HuH-7 (cell line): ENCODE measurements around the gene CAMK1G.

Experiments used
- DNase-seq: peaks from one replicate; pipeline ENCODE4 v3.0.0; 2011; ENCODE audit warnings: low spot score

The CAMK1G gene

DNA sequence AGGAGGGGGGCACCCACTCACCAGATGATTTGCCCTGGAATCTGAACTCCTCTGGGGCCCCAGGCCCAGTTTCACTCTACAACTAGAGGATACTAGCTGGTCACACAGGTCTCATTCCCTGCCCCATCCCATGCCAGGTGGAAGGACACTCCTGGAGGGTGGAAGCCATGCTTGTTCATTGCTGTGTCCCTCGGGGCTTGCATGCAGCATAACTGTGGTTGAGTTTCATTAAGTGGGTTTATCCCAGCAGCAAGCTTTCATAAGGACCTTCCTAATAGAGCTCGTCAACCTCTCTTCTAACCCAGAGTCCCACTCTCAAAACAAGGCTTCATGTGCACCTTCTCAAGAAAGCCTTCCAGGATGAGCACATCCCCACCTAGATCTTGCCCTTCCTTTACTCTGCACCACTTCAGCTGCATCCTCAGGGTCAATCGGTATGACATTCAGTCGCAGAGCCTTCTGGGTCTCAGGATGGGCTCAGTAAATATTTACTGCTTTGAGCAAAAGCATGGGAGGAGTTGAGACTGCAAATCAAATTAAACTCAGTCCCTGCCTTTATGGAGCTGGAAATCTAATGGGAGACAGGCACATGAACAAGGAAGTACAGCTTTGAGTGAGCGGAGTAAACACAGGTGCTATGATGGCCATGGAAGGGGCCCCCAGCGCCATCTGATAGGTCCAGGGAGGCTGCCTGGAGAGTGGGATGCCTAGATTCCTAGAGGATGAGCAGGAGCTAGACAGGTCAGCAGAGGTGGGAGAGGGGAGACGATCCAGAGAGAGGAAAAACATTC, 36.4 kb downstream of the CAMK1G start:
- no peak for DNase-seq

DNA sequence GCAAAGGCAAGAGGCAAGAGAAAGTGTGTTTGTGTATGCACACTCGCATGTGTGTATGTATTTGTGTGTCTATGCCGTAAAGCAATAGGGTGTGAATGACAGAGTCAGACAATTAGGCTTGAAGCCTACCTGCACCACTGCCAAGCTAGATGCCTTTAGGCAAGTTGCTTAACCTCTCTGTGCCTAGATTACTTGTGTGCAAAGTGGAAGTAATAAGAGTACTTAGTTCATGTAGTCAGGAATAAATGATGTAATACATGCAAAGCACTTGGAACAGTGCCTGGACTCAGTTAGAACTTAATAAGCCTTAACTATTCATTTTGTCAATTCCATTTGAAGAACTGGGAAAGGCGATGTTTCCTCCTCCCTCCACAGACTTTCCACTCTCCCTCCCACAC, 37.0 kb downstream of the CAMK1G start:
- no peak for DNase-seq

DNA sequence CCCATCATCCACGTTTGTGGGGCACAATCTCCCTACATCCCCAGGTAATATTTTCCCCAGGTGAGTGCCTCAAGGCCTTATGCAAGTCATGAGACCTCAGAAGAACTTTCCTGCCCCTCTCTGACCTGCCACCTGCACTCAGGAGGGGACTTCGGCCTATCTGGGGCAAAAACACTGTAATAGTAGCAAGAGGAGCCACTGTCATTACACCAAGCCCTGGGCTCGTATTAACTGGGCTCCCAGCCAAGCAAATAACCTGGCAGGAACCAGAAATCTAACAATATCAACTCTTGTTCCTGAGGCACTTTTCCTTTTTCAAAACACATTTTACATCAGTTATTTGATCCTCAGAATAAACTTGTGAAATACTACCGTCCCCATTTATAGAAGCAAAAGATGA, 37.8 kb downstream of the CAMK1G start:
- DNase-seq, result no peak

DNA sequence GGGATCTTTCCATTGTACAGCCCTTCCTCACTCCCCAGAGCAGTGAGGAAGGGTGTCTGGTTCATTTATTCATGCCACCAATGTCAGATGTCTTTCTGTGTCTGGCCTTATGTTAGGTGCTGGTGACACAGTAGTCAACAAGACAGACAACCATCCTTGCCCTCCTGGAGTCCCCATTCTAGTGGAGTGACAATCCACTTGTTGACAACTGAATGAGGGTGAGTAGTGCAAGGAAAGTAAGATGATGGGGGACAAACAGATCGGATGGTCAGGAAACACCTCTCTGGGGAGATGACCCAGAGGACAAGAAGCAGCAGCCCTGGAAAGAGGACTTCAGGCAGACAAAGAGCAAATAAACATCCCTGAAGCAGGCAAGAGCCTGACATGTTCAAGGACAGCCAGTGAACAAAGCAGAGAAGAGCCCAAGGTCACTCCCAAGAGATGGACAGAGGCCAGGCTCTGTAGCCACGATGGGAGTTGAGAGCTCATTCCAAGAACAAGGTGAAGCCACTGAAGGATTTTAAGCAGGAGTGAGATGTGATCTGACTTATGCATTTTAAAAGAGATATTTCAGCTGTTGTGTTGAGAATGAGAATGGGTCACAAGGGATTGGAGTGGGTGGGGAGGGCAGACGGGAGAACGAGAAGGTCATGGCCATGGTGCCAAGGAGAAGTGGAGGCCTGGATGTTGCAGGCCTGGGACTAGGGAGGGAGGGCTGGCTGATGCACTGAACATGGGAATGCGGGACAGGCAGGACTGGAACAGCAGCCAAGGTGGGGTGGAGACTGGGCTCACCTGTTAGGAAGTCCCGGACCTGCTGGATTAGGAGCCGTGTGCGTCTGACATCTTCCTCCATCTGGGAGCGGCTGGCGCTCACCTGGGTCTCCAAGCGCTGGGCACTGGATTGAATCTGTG, 38.5 kb downstream of the CAMK1G start:
- DNase-seq, result no peak

DNA sequence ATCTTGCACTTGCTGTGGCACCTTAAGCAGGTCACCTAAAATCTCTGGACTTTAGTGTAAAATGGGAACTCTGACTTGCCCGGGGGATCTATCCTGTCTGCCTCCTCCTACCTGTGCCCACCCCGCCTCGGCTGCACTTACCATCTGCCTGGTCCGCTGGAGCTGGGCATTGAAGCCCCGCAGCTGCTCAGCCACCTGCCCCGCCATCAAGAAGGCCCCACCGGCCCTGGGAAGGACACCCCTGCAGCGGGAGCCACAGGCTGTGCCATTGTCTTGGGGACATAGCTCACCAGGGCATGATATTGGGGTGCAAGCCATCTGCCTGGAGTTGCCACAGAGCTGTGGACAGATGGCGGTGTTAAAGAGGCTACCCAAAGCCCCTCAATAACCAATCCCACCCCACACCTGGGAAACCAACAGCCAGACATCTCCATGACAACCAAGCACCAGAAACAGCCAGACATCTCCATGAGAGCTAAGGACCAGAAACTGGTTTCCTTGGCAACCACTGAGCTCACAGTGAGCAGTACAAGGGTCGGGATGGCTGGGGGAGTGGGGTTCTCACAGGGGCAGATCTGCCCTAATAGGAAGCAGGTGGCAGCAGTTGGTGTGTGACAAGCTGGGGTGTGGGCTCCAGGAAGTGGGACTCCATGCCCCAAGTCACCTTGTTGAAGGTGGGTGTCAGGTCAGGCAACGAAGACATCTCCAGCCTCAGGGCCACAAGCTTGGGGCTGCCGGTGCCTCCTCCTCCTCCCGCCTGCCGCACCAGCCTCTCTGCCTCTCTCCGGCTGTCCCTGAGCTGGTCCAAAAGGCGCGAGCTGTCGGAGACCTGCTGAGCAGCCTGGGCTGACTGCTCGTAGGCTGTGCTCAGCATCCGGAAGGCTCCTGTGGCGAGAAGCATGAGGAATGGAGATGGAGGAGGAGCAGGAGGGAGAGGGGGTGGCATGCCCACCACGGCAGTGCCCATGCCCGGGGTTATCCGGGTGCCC, 39.6 kb downstream of the CAMK1G start:
- DNase-seq, result no peak

DNA sequence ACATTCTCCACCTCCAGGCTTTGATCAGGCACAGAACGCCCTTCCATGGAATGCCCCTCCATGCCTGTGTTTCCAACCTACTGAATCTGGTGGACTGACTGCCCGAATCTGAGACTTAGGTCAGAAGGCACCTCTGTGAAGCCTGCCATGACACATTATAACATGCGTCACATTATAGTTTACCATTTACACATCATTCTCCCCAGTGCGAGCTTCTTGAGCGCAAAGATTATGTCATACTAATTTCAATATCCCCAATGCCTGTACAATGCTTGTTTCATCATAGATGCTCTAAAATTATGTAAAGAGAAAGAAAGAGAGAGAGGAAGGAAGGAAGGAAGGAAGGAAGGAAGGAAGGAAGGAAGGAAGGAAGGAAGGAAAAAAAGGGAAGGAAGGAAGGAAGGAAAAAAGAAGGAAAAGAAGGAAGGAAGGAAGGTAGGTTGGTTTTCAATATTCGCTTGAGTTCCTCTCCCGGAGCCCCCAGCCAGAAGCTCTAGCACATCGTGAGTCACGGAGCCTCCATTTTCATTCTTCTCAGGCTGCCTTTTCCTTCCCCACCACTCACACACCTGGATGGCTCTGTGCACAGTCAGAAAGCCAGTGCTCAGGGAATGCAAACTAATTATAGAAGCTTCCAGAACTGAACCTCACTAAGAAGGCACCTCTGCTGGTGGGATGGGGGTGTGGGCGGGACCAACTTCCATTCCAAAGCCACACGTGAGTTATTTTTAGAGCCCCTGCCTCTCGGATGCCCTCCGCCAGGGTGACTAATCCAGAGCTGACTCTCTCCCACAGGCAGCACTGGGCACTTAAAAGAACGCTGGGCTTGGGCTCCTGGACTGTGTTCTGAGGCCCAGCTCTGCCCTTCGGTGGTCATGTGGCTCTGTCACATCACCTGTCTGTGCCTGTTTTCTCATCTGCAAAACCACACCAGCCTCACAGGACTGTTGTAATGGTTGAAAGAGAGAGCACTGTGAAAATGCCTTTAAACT, 41.3 kb downstream of the CAMK1G start:
- no peak for DNase-seq

DNA sequence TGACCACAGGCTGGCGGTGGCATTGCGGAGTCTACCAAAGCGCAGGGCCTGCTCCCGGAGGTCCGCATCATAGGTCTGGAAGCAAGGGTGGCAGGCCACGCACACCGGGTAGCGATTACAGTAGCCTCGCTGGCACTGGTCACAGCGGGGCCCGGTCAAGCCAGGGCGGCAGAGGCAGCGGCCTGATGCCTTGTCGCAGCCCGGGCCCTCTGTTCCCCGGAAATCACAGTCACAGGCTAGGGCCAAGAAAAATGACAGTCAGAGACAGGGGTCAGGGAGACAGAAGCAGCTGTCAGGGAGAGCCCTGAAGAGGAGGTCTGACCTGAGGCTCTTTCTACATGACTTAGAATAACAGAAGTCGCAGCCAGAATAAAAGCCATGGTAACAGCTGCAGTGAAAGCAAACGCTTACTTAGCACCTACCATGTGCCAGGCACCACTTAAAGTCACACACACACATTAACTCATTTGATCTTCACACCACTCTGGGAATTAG, 42.3 kb downstream of the CAMK1G start:
- no peak for DNase-seq

DNA sequence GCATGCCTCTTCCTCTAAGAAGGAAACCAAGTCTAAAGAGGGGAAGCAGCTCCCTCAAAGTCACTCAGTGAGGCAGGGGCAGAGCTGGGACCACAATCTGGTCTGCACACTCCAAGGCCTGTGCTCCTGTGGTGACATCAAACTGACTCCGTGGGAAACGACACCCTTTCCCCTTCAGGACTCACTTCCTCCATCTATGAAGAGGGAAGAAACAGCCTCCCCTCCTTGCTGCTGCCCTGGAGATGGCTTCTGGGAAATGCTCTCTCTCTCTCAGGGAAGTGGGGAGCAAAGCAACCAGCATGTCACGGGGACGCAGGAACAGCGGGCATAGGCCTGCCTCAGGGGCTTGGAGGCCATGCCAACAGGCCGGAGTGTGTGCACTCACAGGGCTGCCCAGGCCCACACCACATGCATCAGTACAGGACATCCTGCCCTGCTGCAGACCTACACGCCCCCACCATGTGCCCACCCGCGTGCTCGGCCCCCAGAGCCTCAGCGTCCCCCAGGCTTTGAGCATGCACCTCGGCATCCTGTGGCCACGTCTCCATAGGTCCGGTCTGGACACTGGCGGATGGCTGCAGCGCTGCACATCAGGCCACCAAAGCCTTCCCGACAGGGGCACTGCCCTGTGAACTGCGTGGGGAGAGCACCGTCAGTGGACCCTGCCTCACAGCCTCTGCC, 43.0 kb downstream of the CAMK1G start:
- DNase-seq, result no peak

DNA sequence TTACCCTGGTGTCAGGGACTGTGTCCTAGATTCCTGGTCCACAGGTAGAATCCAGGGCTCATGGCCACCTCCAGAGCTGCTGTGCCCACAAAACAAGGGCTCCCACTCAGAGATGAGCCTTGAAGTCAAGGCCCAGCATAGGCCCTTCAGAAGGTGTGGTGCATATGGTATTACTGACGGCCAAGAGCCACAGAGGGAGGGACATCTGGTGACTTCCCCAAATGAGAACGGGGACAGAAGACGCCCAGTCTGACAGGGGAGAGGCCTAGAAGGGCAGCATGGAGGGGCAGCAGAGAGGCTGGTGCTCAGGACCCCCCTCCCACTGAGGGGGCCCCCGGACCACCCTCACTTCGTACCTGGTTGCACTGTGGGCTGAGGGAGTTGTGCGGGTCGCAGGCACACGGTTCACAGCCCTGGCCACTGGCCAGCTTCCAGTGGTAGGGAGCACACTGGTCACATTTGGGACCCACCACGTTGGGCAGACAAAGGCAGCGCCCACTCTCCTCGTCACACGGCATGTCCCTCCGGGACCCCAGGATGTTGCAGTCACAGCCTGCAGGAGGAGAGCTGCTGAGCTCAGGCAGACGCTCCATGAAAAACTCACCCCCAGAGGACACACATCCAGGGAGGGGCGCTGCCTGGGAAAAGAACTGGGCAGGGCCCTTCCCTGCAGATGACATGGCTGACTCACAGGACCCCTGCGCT, 43.7 kb downstream of the CAMK1G start:
- no peak for DNase-seq

DNA sequence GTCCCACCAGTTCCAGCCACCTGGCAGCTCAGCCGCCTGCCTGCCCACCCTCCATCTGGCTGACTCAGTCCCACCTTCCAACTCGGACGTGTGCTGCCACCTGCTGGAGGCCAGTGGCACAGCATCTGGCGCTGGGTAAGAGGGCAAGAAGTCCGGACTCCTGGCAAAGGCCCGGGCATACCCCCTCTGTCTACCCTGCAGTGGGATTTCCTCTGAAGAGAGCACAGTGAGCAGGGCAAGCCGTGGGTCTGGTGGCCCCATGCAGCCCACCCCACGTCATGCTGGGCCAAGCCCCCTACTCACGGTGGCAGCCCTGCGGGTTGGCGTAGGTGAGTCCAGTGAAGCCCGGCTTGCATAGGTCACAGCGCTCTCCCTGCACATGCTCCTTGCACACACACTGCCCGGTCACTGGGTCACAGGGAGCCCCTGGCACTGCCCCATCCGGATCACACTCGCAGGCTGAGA, 44.2 kb downstream of the CAMK1G start:
- DNase-seq, result peak; percentile 72

DNA sequence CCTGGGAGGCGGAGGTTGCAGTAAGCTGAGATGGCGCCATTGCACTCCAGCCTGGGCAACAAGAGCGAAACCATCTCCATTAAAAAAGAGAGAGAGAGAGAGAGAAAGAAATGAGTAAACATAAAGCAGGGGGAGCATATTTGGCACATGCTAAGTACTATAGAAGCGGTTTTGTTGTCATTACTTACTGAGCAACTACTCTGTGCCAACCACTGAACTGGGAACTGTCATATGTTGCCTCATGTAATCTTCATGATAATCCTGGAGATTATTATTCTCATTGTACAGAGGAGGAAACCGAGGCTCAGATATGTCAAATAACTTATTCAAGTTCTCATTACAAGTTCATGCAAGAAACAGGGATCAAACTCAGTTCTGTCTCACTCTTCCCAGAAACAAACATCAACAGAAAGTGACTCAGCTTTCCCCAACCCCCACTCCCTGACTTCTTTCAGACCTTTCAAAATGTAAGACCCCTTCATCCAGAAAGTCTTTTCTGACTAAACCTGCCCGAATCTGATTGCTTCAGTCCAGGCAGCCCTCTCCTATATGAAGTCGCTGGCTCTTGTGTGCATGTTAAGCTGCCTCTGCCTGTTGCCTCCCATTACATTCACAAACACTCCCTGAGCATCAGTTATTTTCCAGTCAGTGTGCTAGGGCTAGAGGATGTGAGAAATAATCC, 45.2 kb downstream of the CAMK1G start:
- DNase-seq, result no peak

DNA sequence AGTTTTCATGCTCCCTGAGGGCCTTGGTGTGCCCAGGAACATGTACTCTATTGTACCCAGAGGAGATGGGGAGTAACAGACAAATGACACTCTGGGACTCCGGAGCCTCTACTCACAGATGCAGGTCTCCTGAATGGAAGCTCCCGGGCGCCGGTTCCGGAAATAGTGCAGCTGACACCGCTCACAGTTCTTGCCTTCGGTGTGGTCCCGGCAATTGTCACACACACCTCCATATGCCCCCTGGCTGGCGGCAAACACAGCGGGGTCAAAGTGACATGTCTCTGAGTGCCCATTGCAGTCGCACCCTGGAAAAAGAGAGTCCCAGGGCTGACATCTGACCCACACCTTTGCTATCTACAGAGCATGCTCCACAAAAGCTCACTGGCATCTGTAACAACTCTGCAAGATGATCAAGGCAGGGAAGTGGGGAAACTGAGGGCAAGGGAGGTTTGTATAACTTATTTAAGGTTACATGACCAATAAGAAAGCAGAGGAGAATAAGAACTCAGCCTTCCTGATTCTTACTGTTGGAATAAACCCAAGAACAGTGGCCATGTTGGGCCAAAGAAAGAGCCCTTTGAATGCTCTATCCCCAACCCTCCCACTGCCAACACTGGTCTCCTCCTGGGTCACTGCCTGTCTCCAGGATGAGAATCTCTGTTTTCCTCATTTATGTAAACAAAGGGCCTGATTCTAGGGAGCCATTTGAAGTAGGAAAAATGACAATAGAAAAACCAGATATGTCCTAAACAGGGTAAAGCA, 46.3 kb downstream of the CAMK1G start:
- no peak for DNase-seq

DNA sequence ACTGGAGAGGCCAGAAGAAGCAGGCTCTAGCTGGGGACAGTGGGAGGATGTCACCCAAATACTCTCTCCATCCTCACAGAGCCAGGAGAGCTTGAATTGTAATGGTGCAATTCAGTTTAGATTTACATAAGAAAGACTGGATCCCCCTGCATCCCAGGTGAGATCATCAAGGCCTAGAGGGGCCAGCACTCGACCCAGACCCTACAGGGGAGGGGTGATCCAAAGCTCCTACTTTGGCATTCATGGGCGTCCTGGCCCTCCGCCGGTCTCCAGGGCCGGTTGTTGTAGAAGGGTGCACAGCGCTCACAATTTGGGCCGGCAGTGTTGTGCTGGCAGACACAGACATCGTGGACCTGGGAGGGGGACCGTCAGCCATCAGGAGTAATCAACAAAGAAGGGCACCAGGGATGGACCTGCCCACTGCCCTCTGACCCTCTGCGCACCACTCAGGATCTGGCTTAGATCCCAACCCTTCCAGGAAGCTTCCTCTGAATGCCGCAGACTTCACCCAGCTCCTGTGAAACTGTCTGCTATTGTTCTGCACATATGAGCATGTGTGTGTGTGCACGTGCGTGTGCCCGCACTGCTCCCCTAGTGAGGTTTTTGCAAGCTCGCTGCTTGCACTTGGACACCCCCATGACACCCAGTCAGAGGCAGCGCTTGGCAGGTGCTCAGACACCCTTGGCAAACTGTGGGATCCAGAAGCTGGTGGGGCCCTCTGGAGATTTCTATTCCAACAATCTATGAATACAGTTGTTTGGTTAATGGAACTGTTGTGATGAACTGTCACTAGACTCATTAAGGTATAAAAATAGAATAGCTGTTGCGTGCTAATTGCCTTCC, 47.1 kb downstream of the CAMK1G start:
- DNase-seq, result no peak

DNA sequence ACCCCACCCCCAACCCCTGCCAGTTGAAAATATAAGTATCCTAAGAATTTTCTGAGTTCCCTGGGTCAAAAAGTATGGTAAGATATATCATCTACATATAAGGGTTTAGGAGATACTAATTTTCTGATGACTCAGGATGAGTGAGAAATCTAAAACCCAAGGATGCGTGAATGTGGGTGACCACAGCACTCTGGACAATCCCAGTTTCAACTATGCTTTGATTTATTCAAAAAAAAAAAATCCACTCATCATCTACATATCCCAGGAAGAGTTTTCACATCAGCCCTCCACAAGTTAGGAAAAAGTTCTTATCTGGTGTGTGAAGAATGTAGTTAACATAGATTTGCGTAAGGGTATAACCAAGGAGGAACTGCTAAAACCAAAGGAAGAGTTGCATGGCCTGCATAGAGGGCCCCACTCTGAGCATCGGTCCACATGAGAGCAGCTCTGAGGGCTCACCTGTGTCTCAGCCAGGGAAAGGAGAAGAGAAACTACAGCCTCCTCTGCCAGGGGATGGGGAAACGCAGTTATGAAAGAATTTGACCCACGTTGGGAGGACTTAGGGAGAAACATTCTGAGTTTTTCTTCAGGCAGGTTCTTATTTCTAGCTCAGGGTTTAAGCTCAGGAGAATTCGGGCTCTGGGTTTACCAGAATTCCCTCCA, 50.0 kb downstream of the CAMK1G start:
- no peak for DNase-seq

DNA sequence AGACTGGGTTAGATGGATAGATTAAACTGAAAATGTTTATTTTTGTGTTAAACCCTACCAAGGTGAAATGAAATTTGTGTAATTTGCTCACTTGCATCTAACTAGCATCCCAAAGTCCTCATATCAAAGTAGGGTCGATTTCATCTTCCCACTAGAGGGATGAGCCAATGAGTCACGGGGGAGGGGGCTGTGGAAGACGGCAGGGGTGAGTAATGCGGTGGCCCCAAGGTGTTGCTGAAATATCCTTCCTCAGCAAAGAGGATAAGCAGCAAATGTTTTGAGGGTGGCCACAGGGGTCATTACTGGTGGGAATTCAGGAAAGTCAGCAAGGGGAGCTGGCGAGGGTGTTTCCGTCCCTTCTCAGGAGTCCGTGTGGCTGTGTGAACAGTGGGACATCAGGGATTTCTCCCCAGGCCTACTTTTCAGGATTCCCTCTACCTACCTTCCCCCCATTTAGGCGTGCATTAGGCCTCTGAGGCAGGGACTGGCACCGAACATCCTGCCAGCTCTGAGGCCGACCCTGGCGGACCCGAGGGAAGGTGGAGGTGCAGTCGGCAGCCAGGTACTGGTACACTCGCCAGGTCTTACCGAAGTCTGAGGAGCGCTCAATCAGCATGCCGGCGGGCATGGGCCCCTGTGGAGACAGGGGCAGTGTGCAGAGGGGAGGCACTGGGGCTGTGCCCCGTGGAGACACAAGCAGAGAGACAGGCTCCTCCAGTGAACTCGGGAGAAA, 50.7 kb downstream of the CAMK1G start:
- no peak for DNase-seq

DNA sequence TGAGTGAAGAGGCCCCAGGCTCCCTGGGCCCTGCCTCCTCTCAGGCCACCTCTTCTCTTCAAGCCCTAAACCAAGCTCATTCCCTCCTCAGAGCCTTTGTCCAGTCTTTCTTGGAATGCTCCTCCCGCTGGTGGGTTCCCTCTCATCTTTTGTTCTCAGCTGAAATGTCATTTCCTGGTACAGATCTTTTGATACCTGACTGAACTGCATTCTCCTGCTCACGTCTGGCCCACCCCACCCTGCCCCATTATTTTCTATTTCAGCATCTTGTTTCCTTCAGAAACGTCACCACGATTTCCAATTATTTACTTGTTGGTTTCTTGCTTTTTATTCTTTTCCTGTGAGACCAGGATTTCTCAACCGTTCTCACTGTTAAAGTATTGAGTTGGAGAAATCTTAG, 52.3 kb downstream of the CAMK1G start:
- DNase-seq, result no peak
